Tibial artery (tissue), 4 donors: Measurements from ENCODE around the gene HEATR9.

Experiments used
- DNase-seq, 2 donors: peaks; one replicate each; pipeline ENCODE4 v3.0.0-alpha.2; 2019
- H3K27ac ChIP-seq, 2 donors: fragments of 200-600 bp; sonication (generic) in 1 of 2; 1 replicate in 1 of 2; 2 replicates in 1 of 2; pipeline ENCODE4 v1.5.1; 2018 to 2019; ENCODE audit warnings: mild to moderate bottlenecking in 1 of 2
- H3K27me3 ChIP-seq, 2 donors: fragments of 200-600 bp; sonication (generic) in 1 of 2; one replicate each; pipeline versions ENCODE4 v1.5.1 to v1.6.0; 2016 to 2019
- H3K36me3 ChIP-seq, 3 donors: fragments of 200-600 bp; sonication (generic) in 2 of 3; one replicate each; pipeline ENCODE4 v1.5.1; 2016 to 2019; ENCODE audit warnings: mild to moderate bottlenecking in 2 of 3
- H3K4me1 ChIP-seq, 4 donors: fragments of 200-600 bp; sonication (generic) in 2 of 4; 1 replicate in 3 of 4; 2 replicates in 1 of 4; pipeline ENCODE4 v1.5.1; 2016 to 2019
- H3K4me3 ChIP-seq, 2 donors: fragments of 200-600 bp; sonication (generic) in 1 of 2; 1 replicate in 1 of 2; 2 replicates in 1 of 2; pipeline ENCODE4 v1.5.1; 2018 to 2019; ENCODE audit warnings: mild to moderate bottlenecking in 2 of 2
- H3K9me3 ChIP-seq, 3 donors: fragments of 200-600 bp; sonication (generic) in 1 of 3; one replicate each; pipeline ENCODE4 v1.5.1; 2016 to 2019
- intact Hi-C: fragments of 100-400 bp; cut with DNase I; formaldehyde crosslinking; loops from one replicate; pipeline ENCODE4 v1.15.0; 2023; ENCODE audit warnings: low total_unique reads
- TF ChIP-seq, protein P1 (sequence below), 2 experiments: fragments of 200-600 bp in 1 of 2; fragments of 450-650 bp in 1 of 2; IDR thresholded peaks; one replicate each; pipeline ENCODE4 v1.5.1; 2017 to 2019; ENCODE audit warnings: antibody characterized with exemption in 2 of 2, mild to moderate bottlenecking in 1 of 2, moderate library complexity in 1 of 2

The HEATR9 gene

GRCh38 chr17:35879773-35880654 is 11.3 kb upstream of the HEATR9 start, which contains the start of gene CCL5:
CCL5 (minus strand) TSS chr17:35880360.
- H3K36me3 ChIP-seq: no peaks in the 10 kb centered on the region
- intact Hi-C loops: no loop called here
- H3K4me1 ChIP-seq: no peaks in the 10 kb centered on the region
- no peak for DNase-seq
- no peak within 1 kb of the TSS for H3K4me3 ChIP-seq
- H3K27me3 ChIP-seq: no peaks in the 10 kb centered on the region
- no peaks in the 10 kb centered on the region for H3K9me3 ChIP-seq
- TF ChIP-seq, protein P1, sequence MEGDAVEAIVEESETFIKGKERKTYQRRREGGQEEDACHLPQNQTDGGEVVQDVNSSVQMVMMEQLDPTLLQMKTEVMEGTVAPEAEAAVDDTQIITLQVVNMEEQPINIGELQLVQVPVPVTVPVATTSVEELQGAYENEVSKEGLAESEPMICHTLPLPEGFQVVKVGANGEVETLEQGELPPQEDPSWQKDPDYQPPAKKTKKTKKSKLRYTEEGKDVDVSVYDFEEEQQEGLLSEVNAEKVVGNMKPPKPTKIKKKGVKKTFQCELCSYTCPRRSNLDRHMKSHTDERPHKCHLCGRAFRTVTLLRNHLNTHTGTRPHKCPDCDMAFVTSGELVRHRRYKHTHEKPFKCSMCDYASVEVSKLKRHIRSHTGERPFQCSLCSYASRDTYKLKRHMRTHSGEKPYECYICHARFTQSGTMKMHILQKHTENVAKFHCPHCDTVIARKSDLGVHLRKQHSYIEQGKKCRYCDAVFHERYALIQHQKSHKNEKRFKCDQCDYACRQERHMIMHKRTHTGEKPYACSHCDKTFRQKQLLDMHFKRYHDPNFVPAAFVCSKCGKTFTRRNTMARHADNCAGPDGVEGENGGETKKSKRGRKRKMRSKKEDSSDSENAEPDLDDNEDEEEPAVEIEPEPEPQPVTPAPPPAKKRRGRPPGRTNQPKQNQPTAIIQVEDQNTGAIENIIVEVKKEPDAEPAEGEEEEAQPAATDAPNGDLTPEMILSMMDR (IDR thresholded peaks at IDR 0.05): no peak
- no peak within 1 kb of the TSS for H3K27ac ChIP-seq

DNA sequence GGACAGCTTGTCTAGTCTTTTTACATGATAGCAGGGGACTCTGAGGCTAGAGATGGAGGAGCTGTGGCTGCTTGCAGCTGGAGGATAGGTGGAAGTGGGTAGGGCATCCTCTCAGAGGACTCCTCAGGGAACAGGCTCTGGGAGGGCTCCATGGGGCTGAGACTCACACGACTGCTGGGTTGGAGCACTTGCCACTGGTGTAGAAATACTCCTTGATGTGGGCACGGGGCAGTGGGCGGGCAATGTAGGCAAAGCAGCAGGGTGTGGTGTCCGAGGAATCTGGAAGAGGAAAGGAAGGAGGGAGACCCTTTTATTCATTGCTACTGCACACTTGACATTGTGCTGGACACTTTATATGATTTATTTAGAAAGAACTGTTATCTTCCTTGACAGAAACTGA is 9.7 kb upstream of the HEATR9 start:
- DNase-seq: no peak
- H3K36me3 ChIP-seq: no peaks in the 10 kb centered on the region
- no peak overlapping the region for H3K4me3 ChIP-seq
- TF ChIP-seq, protein P1 (IDR thresholded peaks at IDR 0.05): no peak
- H3K9me3 ChIP-seq: no peaks in the 10 kb centered on the region
- no peaks in the 10 kb centered on the region for H3K4me1 ChIP-seq
- intact Hi-C loops: no loop called here
- no peak overlapping the region for H3K27ac ChIP-seq
- H3K27me3 ChIP-seq: no peaks in the 10 kb centered on the region

DNA sequence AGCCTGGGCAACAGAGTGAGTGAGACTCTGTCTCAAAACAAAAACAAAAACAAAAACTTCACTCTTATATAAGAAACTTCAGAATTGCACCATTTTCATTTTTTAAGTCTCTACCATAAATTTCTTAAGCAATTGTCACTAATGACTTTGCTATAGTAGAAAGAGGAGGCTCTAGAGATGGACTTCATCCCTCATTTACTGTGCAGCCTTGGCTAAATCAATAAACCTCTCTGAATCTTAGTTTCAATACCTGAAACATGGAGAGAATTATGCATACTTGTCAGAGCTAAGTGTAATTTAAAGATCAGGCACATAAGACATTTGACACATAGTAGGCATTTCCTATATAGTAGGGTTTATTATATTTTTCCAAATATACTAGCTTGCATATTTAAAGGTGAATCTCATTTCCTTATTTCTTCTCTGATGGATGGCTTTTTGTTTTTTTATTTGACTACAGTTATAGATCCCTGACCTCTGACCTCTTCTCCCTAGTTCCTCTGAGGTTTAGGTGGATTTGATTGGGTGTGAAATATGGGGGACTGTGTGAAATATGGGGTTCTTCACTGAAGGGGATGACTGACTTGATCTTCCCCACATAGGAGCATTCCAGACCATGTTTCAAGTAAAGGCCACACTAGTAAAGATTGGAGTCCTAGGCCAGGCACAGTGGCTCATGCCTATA is 8.8 kb upstream of the HEATR9 start:
- TF ChIP-seq, protein P1 (IDR thresholded peaks at IDR 0.05): no peak
- no peaks in the 10 kb centered on the region for H3K4me1 ChIP-seq
- H3K27ac ChIP-seq: no peak overlapping the region
- no peaks in the 10 kb centered on the region for H3K27me3 ChIP-seq
- intact Hi-C loops: no loop called here
- no peak for DNase-seq
- no peaks in the 10 kb centered on the region for H3K36me3 ChIP-seq
- H3K9me3 ChIP-seq: no peaks in the 10 kb centered on the region
- no peak overlapping the region for H3K4me3 ChIP-seq

DNA sequence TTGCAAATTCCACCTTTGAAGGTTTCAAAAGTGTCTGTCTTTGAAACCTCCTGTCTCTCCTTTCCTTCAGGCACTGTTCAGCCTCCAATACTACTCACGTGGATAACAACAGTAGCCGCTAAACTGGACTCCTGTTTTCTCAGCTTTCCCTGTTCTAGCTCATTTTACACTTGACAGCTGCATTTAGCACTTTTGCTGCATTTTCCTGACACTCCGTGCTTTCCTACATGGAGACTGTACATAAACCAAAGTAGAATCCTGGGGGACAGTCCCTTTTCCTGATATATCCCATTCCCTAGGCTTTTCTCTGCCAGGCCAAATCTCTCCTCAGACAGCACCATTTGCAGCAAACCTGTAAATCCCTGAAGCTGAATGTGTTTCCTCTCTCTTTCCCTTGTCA is 7.8 kb upstream of the HEATR9 start:
- no peaks in the 10 kb centered on the region for H3K4me1 ChIP-seq
- H3K27ac ChIP-seq: no peak overlapping the region
- no peaks in the 10 kb centered on the region for H3K9me3 ChIP-seq
- H3K36me3 ChIP-seq: no peaks in the 10 kb centered on the region
- intact Hi-C loops: no loop called here
- TF ChIP-seq, protein P1 (IDR thresholded peaks at IDR 0.05): no peak
- no peaks in the 10 kb centered on the region for H3K27me3 ChIP-seq
- no peak for DNase-seq
- H3K4me3 ChIP-seq: no peak overlapping the region

GRCh38 chr17:35875800-35876139 is 7.1 kb upstream of the HEATR9 start:
- H3K4me3 ChIP-seq: no peak overlapping the region
- TF ChIP-seq, protein P1 (IDR thresholded peaks at IDR 0.05): no peak
- H3K27me3 ChIP-seq: no peaks in the 10 kb centered on the region
- H3K4me1 ChIP-seq: no peaks in the 10 kb centered on the region
- DNase-seq: no peak
- intact Hi-C loops: no loop called here
- no peaks in the 10 kb centered on the region for H3K9me3 ChIP-seq
- no peaks in the 10 kb centered on the region for H3K36me3 ChIP-seq
- no peak overlapping the region for H3K27ac ChIP-seq
